ENCODE data around the gene VEZT.

The VEZT gene

GRCh38 chr12:95248604-95249360 is 31.2 kb downstream of the VEZT start:
- TF ChIP-seq SIN3A (IDR thresholded peaks at IDR 0.05; ENCODE audit: borderline replicate concordance, insufficient read depth, low read length): no peak
- no peak for TF ChIP-seq POLR2AphosphoS5 (IDR thresholded peaks at IDR 0.05; ENCODE audit: low read depth, low read length)
- no peak for TF ChIP-seq FOXP2 (optimal IDR thresholded peaks at IDR 0.05; ENCODE audit: borderline replicate concordance, extremely low read depth, extremely low read length, insufficient read depth)
- TF ChIP-seq TAF1 (IDR thresholded peaks at IDR 0.05; ENCODE audit: borderline replicate concordance, insufficient read depth, low read length): no peak
- TF ChIP-seq REST (IDR thresholded peaks at IDR 0.05; ENCODE audit: insufficient read depth in 1 of 2, low read depth in 2 of 2, low read length in 2 of 2): no peak

GRCh38 chr12:95253386-95253785 is 35.8 kb downstream of the VEZT start:
- TF ChIP-seq FOXP2 (optimal IDR thresholded peaks at IDR 0.05; ENCODE audit: borderline replicate concordance, extremely low read depth, extremely low read length, insufficient read depth) (no peak), SIN3A (IDR thresholded peaks at IDR 0.05; ENCODE audit: borderline replicate concordance, insufficient read depth, low read length) (no peak), REST (IDR thresholded peaks at IDR 0.05; ENCODE audit: insufficient read depth in 1 of 2, low read depth in 2 of 2, low read length in 2 of 2) (no peak), POLR2AphosphoS5 (IDR thresholded peaks at IDR 0.05; ENCODE audit: low read depth, low read length) (no peak), TAF1 (IDR thresholded peaks at IDR 0.05; ENCODE audit: borderline replicate concordance, insufficient read depth, low read length) (no peak)

- TF ChIP-seq FOXP2 (optimal IDR thresholded peaks at IDR 0.05; ENCODE audit: borderline replicate concordance, extremely low read depth, extremely low read length, insufficient read depth): no peak
- TF ChIP-seq POLR2AphosphoS5 (IDR thresholded peaks at IDR 0.05; ENCODE audit: low read depth, low read length): no peak
- no peak for TF ChIP-seq SIN3A (IDR thresholded peaks at IDR 0.05; ENCODE audit: borderline replicate concordance, insufficient read depth, low read length)
- no peak for TF ChIP-seq TAF1 (IDR thresholded peaks at IDR 0.05; ENCODE audit: borderline replicate concordance, insufficient read depth, low read length)
- TF ChIP-seq REST (IDR thresholded peaks at IDR 0.05; ENCODE audit: insufficient read depth in 1 of 2, low read depth in 2 of 2, low read length in 2 of 2): no peak
Measured at GRCh38 chr12:95257541-95257940, 39.9 kb downstream of the VEZT start.

GRCh38 chr12:95258151-95258550 is 40.5 kb downstream of the VEZT start:
- TF ChIP-seq POLR2AphosphoS5 (IDR thresholded peaks at IDR 0.05; ENCODE audit: low read depth, low read length) (no peak), FOXP2 (optimal IDR thresholded peaks at IDR 0.05; ENCODE audit: borderline replicate concordance, extremely low read depth, extremely low read length, insufficient read depth) (no peak), SIN3A (IDR thresholded peaks at IDR 0.05; ENCODE audit: borderline replicate concordance, insufficient read depth, low read length) (no peak), REST (IDR thresholded peaks at IDR 0.05; ENCODE audit: insufficient read depth in 1 of 2, low read depth in 2 of 2, low read length in 2 of 2) (no peak), TAF1 (IDR thresholded peaks at IDR 0.05; ENCODE audit: borderline replicate concordance, insufficient read depth, low read length) (no peak)

Measured in PFSK-1 (cell line).